RCC 7860 (cell line): ENCODE measurements around the gene TBC1D21.
A peak's percentile ranks its signal among the peaks of the same experiment; 100 is the strongest.

Experiments used
- DNase-seq: peaks from one replicate; pipeline ENCODE4 v3.0.0-alpha.2; 2015; ENCODE audit warnings: low spot score
- FAIRE-seq: peaks from 2 replicates; lab custom pipeline; 2012; peaks lifted over from hg19 to GRCh38; lab: Jason Lieb, UNC

TBC1D21 gene

DNA sequence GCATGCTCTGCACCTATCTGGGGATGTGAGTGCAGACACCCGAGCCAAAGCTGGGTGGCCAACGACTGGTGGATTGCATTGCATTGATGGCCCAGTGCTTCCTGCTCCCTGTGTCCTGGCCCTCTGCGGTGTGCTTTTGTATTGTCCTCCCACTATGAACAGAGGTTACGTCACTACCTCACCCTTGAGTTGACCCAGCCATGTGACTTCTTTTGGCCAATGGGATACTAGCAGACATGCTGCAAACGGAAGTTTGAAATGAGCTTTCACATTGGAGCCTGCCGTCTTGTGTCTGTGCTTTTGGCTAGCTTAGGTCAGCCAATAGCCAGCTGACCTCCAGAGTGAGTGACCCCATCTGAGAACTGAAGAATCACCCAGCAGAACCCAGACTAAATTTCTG, 15.3 kb upstream of the TBC1D21 start:
- FAIRE-seq: no peak
- DNase-seq: no peak

DNA sequence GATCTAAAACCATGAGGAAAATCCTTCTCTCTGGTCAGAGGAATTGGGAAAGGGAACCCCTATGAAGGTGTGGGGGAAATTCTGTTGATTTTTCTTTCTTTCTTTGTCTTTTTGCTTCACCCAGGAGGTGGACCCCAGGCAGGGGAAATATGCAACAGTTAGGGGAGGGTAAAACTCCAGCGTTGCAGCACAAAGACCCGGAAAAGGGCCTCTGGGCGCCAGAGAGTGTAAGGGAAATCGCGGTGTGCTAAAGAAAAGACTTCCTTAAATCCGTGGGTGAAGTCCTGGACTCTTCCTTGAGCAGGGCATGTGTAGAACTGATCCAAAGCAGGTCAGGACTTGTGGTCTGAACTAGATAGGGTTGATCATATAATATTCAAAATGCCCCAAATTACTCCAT, 11.1 kb upstream of the TBC1D21 start:
- no peak for FAIRE-seq
- DNase-seq: no peak

DNA sequence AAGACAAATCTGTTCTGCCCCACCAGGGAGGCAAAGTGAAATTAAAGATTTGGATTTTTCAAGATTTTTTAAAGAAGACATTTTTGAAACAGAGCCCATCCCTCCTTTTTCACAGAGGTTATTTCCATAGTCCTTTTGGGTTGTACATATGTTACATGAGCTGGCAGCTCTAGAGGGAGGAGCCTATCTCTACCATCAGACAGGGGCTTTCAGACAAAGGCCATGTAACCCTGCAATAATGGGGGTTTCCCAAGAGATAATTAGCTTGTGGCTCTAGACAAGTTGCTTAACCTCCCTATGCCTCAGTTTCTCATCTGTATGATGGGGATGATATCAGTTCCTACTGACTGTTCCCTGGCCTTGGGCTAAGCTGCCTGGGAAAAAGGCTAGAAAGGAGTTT, 8.0 kb upstream of the TBC1D21 start:
- FAIRE-seq (no peak), DNase-seq (no peak)

DNA sequence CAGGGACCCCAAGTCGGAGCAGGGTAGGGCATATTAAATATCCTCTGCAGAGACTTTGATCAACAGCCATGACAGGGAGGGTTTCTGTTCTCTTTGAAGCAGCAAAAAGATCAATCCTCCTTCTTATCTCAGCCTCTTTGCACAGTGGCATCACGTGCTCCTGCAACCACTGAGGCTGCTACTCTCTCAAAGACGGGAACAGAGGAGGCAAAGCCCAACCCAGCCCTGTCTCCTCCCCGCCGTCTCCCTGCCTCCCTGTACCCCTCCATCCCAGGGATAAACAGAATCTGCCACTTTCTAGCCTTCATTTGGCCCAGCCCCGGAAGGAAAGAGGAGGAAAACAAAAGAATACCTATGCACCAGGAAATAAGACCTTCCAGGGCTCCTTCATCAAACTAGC, 7.5 kb upstream of the TBC1D21 start:
- no peak for DNase-seq
- FAIRE-seq: no peak

DNA sequence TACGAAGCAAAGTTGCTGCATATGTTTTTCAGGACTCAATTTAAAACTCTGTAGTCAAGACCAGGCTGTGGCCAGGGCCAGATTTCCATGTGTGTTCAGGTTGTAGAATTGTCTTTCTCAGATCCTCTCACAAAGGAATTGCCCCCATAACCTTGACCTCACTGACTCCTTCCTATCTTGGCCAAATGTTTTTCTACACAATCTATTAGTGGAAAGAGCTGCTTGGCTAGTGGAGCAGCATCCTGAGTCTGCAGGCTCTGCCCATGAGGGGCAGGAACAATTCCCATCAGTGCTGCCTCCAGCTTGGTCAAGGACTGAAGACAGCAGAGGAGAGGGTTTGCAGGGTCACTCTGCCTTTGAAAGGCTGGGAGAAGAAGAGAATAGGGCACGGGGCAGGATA, 6.9 kb upstream of the TBC1D21 start:
- FAIRE-seq: no peak

DNA sequence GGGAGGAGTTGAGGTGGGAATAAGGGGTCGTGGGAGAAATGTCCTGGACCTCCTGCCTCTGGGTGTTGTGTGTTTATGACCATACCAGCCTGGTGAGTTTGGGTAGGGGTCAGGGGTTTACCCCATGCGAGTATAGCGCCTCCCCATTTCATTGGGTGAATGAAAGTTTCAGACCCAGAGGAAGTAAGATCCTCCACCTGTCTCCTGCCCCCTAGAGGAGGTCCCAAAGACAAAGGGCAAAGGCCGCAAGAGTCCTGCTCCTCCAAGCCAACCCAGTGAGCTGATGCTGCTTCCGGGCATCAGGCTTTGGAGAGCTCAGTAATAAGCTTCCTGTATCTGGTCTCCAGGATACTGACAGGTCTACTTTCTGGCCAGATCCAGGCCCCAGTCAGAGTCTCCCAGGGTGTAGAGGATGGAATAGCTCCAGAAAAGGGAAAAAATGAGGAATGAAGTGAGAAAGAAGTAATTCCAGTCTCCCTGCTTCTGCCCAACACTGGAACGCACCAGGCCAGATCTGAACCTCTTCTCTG, 6.4 kb upstream of the TBC1D21 start:
- DNase-seq: no peak
- no peak for FAIRE-seq

More for the DNA sequence above, 6.9 kb upstream of the TBC1D21 start:
- no peak for DNase-seq

DNA sequence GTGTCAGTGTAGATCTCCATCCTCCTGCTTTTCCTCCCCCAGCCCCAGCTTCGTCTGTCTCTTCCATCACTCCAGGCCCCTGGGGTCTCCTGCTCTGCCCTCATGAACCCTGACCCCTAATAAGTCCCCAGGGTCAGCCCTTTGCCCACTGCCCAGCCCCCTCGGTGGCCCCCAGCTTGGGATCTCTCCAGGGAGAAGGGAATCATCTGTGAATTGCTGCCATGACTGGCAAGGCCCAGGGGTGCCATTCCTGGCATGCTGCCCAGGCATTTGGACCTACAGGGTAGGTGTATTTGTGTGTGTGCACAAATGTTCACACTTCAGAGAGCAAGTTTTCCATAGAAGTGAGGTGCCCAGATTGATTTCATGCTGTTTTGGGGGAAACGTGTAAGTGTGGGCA, 5.9 kb upstream of the TBC1D21 start:
- no peak for DNase-seq
- FAIRE-seq: no peak

DNA sequence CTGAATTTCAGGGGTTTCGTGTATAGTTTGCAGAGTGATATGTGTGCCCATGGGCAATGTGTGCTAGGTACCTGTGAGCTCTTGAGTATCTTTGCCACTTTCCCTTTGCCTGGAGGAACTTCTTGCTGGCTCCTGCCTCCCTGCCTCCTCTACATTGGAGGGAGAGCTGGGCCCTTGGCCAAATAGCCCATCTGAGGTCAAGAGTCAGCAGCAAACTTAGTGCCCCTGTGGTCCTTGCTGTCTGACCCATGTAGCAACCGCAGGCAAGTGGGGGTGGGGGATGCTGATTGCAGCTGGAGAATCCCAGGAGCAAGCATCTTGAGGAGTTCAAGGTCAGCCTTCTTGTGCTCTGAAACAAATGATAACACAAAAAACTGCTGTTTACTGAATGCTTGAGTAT, 5.4 kb upstream of the TBC1D21 start:
- FAIRE-seq (no peak), DNase-seq (no peak)

DNA sequence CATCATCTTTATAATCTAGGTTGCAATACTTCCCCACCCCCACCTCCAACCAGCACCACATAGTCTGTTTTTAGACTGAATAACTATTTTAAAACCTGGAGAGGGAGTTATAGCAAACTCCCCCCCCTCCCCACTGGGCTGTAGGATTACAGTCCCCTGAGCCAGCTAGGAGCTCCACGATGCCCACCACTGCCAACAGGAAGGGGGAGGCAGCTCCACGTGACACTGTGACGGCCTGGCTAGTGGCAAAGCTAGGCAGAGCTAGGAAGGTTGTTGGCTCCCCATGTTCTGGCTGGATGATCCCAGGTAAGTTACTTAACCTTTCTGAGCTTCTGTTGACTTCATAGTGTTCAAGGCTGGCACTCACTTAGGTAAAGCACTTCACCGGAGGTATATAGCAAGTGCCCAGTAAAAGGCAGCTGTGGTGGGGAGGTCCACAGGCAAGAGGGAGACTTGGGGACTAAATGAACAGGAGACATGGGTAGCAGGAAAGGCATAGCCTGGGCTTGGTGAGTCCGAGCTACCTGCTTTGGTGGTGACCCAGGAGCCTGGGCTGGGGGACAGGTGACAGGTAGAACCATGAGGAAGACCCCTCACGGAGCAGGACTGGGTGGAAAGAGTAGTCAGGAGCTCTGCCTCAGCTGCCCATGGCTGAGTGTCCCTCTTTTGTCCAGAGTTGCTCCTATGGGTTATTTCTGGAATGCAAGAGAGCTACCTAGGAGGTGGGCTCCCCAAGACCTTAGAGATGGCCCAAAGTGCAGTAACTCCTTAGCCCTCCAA, 4.0 kb upstream of the TBC1D21 start:
- FAIRE-seq (no peak), DNase-seq (no peak)

DNA sequence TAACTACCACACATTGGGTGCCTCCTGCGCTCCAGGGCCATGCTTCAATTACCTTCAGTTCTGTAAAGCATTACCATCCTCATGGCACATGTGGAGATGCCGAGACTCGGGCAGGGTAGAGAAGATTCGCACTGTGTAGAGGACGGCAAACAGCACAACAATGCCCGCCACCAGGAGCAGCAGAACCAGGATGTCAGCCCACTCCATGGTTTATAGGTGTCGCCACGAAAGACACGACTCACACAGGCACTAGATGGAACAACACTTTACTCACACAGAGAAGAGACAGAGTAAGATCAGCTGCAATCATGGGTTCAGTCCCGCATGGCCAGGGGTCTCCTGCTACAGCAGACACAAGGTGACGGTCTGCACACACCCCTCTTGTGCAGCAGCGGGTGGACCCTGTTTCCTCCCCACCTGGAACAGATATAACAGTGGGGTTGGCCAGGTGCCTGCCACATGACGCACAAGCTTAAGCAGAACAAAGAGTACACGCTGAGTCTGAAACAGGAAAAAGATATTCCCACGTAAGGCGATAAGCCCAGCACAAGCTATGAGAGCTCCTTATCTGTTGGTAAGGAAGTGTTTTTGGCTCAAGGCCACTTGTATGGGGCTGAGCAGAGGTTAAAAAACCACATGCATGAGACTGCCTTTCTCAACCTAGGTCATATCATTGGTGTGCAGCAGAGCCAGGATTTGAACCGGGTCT, 2.5 kb upstream of the TBC1D21 start:
- no peak for DNase-seq
- FAIRE-seq: no peak

DNA sequence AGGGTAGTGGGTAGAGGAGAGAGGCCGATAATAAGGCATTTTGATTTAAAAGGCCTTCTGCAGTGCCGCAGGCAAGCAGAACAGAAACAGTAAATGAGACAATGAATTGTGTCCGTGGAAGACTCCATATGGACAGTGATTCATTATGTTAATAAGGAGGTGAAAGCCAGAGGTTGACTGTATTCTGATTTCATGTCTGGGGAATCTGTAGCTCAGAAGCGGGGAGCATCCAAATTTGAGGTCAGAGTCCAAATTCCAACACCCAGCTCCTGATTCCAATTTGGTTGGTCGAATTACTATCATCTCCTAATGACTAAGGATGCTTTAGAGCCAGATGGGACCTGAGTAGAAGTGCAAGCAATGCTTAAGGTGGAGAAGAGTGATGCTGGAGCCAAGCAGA, 1.0 kb upstream of the TBC1D21 start:
- DNase-seq: no peak
- FAIRE-seq: no peak

DNA sequence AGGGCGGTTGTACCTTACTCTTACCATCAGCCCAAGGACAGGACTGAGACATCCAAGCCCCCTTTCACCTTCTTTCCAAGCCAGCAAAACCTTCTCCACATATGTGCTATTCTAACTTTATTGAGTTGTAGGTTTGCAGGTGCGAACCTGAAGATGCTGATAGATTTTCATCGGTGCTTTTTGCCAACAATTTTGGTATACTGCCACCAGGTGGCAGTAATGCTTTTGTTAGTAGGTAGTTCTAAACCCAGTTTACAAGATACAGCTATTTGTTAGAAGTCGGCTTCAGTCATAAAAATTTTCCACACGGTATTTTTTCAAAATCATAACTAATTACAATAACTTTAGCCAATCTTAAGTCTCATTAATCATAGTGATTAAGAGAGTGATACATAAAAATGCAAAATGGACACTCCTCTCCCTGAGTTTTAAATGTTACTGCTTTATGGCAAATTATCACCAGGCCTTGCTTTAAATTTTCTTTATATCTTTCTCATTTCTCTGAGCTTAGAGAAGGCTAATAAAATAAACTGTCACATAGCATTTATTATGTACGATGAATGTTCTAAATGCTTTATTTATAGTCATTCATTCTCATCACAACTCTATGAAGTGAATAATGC, 636 bp downstream of the TBC1D21 start:
- DNase-seq (peak; percentile 53), FAIRE-seq (peak; percentile 74)

DNA sequence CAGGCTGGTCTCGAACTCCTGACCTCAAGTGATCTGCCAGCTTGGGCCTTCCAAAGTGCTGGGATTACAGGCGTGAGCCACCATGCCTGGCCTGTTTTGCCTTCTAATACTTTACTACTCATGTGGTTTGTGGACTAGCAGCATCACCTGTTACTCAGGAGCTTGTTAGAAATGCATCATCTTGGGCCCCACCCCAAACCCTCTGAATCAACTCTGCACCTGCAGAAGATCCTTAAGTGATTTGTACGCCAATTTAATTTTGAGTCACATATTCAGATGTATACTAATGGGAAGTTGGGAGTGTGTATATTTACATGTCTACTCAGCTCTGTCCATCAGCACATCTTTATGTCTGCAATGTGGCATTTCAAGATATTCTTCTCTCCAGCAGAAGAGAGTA, 6.1 kb downstream of the TBC1D21 start:
- FAIRE-seq (no peak), DNase-seq (no peak)

DNA sequence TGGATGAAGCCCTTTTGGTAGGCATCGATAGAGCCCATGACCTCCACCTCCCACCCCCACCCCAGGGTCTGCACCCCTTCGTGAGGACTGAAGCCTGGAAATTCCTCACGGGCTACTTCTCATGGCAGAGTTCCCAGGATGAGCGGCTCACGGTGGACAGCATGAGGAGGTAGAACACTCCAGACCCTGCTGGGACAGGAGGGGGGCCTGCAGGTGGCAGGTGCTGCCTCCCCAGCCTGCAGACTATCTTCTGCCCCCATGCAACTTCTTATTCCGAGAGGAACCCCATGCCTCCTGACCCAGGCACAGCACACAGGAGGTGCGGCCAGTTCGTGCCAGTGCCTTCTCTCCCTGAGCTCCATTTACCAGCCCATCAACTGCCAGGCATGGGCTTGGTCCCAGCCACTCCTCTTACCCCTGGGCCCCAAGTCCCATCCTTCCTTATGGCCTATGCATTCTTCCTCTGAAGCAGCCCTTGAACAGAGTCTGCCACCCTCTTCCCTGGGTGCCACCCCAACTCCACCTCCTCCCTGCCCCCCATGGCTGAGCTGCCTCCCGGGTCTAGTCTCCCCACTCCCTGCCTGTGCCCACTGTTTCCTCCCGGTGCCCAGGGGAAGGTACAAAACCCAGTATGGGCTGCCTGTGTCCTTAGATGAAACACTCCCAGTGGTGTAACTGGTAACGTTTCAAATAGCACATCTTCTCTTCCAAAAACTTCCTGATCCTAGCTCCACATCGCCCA, 8.4 kb downstream of the TBC1D21 start:
- FAIRE-seq (no peak), DNase-seq (no peak)

DNA sequence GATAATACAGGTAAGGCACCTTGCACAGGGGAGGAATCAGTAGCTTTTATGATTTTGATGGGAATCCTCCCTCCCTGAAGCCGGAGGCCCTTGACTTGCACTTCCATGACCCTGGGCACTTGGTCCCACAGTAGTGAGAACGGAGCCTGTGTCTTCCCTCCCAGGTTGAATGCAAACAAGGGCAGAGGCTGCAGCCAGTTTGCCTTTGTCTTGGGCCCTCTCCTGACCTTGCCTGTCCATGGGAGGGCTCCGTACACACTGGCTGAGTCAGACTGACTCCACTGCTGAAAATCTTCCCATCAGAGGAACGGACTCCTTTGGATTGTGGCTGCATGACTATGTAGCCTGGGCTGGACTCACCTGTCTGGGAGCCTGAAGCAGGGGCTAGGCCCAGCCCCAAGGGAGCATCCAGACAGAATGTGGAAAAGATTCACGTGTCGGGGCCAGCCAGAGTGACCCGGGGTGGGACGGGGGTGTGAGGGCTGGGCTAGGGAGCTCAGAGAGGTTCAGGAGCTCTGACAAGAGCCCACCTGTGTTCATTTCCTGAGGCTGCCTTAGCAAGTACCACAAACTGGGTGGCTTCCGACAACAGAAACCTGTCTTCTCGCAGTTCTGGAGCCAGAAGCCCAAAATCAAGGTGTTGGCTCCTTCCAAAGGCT, 9.5 kb downstream of the TBC1D21 start:
- FAIRE-seq: no peak
- DNase-seq: no peak

DNA sequence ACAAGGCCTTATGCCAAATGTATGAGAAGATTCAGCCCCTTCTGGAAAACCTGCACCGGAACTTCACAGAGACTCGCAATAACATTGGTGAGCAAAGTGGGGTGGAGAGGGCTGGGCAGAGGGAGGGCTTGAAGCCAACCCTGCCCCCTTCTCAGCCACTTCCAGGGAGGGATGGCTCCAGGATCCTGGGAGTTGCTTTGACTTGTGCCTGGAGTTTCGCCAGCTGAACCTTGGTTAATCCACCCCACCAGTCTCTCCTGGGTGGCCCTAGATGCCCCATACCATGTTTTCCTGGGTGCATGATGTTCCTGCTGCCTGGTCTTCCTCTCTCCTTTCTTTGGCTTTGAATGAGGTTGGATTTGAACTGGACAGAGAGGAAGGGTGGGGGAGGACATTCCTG, 10.8 kb downstream of the TBC1D21 start:
- FAIRE-seq: no peak
- DNase-seq: no peak

DNA sequence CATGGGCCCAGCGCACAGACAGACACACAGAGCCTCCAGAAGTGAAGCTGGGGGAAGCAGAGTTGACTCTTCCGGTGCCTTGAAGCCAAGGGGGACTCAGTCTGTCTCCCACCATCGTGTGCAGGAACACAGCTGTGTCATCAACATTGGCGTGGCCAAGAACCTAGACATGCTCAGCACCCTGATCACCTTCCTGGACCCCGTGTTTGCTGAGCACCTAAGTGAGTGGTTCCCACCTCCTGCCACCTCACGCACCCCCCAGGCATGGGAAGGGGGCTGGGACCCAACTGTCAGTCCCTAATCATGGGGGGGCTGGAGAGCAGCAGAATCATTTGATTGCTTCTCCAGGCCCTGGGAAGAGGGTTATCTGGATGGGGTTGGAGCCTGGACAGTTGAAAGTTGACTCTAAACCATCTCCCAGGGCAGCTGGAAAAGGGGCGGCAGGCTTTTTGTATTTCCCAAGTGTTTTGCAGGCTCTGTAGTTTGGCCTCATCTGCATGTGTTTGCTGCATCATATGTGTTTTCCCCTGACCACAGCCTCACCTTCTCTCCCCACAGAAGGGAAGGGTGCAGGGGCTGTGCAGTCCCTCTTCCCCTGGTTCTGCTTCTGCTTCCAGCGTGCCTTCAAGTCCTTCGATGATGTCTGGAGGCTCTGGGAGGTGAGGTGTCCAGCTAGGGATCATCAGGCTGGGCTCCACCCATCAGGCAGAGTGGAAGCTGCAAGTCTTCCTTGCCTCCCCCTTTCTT, 12.8 kb downstream of the TBC1D21 start:
- FAIRE-seq (no peak), DNase-seq (no peak)

DNA sequence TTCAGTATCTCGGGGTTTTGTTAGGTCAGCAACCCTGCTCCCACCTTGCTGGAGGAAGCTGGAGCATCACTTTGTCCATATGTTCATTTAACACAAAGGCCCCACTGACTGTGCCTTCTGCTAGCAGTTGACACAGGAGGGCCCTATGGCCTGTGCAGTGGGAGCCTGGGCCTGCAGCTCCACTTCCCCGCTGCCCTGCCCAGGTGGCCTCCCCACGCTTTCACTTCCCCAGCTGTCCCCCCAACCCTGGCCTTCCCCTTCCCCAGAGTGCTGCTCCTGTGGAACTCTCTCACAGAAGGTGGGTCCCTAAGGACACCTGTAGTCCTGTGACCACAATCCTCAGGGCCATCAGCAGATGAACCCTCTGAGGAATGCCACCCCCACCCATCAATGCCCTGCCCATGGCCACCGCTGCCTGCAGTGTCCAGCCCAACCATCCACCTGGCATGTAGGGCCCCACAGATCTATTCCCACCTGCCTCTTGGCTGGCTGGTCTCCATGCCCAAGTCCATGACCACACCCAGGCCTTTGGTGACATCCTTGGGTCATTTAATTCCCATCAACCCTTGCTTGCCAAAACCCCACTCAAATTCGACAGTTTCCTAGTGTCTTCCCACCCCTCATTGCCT, 13.5 kb downstream of the TBC1D21 start:
- DNase-seq (no peak), FAIRE-seq (no peak)

DNA sequence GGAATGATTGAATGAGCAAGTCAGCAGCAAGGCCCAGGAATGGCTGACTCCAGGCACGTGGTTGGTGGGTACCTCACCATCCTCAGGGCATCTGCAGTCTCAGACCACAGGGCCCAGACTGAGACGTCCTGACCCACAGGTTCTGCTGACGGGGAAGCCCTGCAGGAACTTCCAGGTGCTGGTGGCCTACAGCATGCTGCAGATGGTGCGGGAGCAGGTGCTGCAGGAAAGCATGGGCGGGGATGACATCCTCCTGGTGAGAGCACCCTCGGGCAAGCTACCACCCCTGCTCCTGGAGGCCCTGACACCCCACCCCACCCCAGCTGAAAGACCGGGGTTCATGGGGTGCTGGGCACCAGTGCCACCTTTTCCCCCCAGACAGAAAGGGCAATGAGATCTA, 14.1 kb downstream of the TBC1D21 start:
- DNase-seq: no peak
- no peak for FAIRE-seq
